Measurements from ENCODE around the gene PRPF40A. TPM values are rescaled to one million over a fixed set of nuclear protein-coding genes. Genes with fewer than 3 reads are reported as not detected.

PRPF40A gene
- total and polyA plus RNA-seq, 2 of the 13 experiments (the other 11 are each of a cell fraction or from before 2014, with no cell fraction given) = 146 to 207 TPM

DNA sequence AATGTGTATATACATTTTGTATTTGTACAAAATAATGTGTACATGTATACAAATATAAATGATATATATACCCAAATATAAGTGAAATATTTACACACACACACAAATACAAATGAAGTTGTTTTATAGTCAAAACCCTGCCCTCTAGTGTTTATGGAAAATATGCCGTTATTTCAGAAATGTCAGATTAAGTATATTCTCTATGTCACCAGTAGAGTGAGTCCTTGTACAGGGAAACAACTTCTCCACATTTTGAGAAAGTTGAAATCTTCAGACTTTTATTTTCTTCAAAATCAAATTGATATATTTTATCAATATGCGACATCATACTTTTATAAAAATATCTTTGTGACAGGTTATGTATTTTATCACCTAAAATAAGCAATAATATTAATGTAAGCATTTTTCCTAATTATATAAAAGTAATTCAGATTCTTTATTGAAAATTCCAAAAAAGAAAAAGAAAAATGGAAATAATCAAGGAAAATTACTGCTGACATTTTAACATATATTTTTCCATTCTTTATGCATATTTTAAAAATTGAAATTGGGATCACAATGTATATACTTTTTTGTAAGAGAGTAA lies 23.6 kb upstream of the PRPF40A start (continued):
- no peak for TF ChIP-seq ZNF335 (CRISPR knock-in tag; IDR thresholded peaks at IDR 0.05)
- TF ChIP-seq ZFYVE20 (CRISPR knock-in tag; IDR thresholded peaks at IDR 0.05; ENCODE audit: borderline replicate concordance, low read depth) = no peak
- TF ChIP-seq, protein P1, sequence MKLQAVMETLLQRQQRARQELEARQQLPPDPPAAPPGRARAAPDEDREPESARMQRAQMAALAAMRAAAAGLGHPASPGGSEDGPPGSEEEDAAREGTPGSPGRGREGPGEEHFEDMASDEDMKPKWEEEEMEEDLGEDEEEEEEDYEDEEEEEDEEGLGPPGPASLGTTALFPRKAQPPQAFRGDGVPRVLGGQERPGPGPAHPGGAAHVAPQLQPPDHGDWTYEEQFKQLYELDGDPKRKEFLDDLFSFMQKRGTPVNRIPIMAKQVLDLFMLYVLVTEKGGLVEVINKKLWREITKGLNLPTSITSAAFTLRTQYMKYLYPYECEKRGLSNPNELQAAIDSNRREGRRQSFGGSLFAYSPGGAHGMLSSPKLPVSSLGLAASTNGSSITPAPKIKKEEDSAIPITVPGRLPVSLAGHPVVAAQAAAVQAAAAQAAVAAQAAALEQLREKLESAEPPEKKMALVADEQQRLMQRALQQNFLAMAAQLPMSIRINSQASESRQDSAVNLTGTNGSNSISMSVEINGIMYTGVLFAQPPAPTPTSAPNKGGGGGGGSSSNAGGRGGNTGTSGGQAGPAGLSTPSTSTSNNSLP (IDR thresholded peaks at IDR 0.05; ENCODE audit: low read depth, low read length) = peak; percentile 94
- TF ChIP-seq STAG1 (CRISPR knock-in tag; IDR thresholded peaks at IDR 0.05) = peak; percentile 65
- no peak for TF ChIP-seq DNMT1 (CRISPR knock-in tag; IDR thresholded peaks at IDR 0.05)
- peak in 1 of 2 experiments; percentile 38; a peak in 1 of 4 replicates for TF ChIP-seq KLF16 (CRISPR knock-in tag; IDR thresholded peaks at IDR 0.05)
- TF ChIP-seq, protein P2, sequence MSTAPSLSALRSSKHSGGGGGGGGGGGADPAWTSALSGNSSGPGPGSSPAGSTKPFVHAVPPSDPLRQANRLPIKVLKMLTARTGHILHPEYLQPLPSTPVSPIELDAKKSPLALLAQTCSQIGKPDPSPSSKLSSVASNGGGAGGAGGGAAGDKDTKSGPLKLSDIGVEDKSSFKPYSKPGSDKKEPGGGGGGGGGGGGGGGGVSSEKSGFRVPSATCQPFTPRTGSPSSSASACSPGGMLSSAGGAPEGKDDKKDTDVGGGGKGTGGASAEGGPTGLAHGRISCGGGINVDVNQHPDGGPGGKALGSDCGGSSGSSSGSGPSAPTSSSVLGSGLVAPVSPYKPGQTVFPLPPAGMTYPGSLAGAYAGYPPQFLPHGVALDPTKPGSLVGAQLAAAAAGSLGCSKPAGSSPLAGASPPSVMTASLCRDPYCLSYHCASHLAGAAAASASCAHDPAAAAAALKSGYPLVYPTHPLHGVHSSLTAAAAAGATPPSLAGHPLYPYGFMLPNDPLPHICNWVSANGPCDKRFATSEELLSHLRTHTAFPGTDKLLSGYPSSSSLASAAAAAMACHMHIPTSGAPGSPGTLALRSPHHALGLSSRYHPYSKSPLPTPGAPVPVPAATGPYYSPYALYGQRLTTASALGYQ (CRISPR knock-in tag; IDR thresholded peaks at IDR 0.05) = 0 out of 2 replicates have a peak, but pooled peaks have one; percentile 18
- TF ChIP-seq, protein P3, sequence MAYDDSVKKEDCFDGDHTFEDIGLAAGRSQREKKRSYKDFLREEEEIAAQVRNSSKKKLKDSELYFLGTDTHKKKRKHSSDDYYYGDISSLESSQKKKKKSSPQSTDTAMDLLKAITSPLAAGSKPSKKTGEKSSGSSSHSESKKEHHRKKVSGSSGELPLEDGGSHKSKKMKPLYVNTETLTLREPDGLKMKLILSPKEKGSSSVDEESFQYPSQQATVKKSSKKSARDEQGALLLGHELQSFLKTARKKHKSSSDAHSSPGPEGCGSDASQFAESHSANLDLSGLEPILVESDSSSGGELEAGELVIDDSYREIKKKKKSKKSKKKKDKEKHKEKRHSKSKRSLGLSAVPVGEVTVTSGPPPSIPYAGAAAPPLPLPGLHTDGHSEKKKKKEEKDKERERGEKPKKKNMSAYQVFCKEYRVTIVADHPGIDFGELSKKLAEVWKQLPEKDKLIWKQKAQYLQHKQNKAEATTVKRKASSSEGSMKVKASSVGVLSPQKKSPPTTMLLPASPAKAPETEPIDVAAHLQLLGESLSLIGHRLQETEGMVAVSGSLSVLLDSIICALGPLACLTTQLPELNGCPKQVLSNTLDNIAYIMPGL (CRISPR knock-in tag; IDR thresholded peaks at IDR 0.05; ENCODE audit: borderline replicate concordance in 1 of 2, low read depth in 1 of 2) = peak in 1 of 2 experiments; percentile 45; a peak in 1 of 4 replicates
- TF ChIP-seq THYN1 (CRISPR knock-in tag; IDR thresholded peaks at IDR 0.05; ENCODE audit: borderline replicate concordance, low read depth) = peak; percentile 27; the same call in 1 of the 2 replicates
- TF ChIP-seq SMC3 (IDR thresholded peaks at IDR 0.05; ENCODE audit: low read length) = peak; percentile 75
- TF ChIP-seq RAD21 (CRISPR knock-in tag; IDR thresholded peaks at IDR 0.05) = peak; percentile 59; the same call in 1 of the 2 replicates
- no peak for TF ChIP-seq SMYD3 (CRISPR knock-in tag; IDR thresholded peaks at IDR 0.05)
- 0 out of 2 replicates have a peak, but pooled peaks have one; percentile 22 for TF ChIP-seq THRA (CRISPR knock-in tag; IDR thresholded peaks at IDR 0.05; ENCODE audit: borderline replicate concordance)
- TF ChIP-seq HNRNPLL (IDR thresholded peaks at IDR 0.05; ENCODE audit: low read depth, low read length, poor library complexity, severe bottlenecking) = no peak
- no peak for TF ChIP-seq ZFY (CRISPR knock-in tag; IDR thresholded peaks at IDR 0.05)
- TF ChIP-seq ZNF558 (CRISPR knock-in tag; IDR thresholded peaks at IDR 0.05; ENCODE audit: borderline replicate concordance) = no peak
- no peak for TF ChIP-seq KLF12 (CRISPR knock-in tag; IDR thresholded peaks at IDR 0.05; ENCODE audit: borderline replicate concordance)
- 0 out of 2 replicates have a peak, but pooled peaks have one; percentile 30 for TF ChIP-seq NFIC (IDR thresholded peaks at IDR 0.05; ENCODE audit: low read length)

Measured in HepG2 (cell line).